ENCODE results near the gene SFI1.
"Not testable (repeated sequence)": the region's sequence is repeated elsewhere in the genome, so short reads cannot be mapped to it uniquely, and the experiment has no call there.

Gene SFI1

GRCh38 chr22:31504282-31504681 is 7.9 kb downstream of the SFI1 start:
- TF ChIP-seq CTCF (conservative IDR thresholded peaks at IDR 0.05; ENCODE audit: low read depth) = no peak
- no peak for DNase-seq (ENCODE audit: low spot score)
- ChIA-PET CTCF (no interaction called here), POLR2A (ENCODE audit: low non-redundant PET) (no interaction called here)
- H3K27ac ChIP-seq = no peak overlapping the region

DNA sequence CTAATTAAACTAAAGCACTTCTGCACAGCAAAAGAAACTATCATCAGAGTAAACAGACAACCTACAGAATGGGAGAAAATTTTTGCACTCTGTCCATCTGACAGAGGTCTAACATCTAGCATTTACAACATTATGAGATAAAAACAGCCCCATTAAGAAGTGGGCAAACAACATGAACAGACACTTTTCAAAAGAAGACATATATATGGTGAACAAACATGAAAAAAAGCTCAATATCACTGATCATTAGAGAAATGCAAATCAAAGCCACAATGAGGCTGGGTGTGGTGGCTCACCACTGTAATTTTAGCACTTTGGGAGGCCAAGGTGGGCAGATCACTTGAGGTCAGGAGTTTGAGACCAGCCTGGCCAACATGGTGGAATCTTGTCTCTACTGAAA is 11.2 kb downstream of the SFI1 start:
- POLR2A ChIA-PET (ENCODE audit: low non-redundant PET); H3K27ac ChIP-seq; DNase-seq (ENCODE audit: low spot score); CTCF ChIA-PET: not testable (repeated sequence)

- TF ChIP-seq CTCF (conservative IDR thresholded peaks at IDR 0.05; ENCODE audit: low read depth) = no peak
- POLR2A ChIA-PET (ENCODE audit: low non-redundant PET) = no interaction called here
- DNase-seq (ENCODE audit: low spot score) = no peak
- H3K27ac ChIP-seq = no peak overlapping the region
- CTCF ChIA-PET = no interaction called here
These were observed 12.2 kb downstream of the SFI1 start for GRCh38 chr22:31508536-31508935.

GRCh38 chr22:31509061-31509762 is 12.9 kb downstream of the SFI1 start:
- no peak overlapping the region for H3K27ac ChIP-seq
- ChIA-PET POLR2A (ENCODE audit: low non-redundant PET) (no interaction called here), CTCF (no interaction called here)
- no peak for DNase-seq (ENCODE audit: low spot score)
- TF ChIP-seq CTCF (conservative IDR thresholded peaks at IDR 0.05; ENCODE audit: low read depth) = no peak

GRCh38 chr22:31520051-31520450 is 23.7 kb downstream of the SFI1 start:
- no peak for DNase-seq (ENCODE audit: low spot score)
- POLR2A ChIA-PET (ENCODE audit: low non-redundant PET) = no interaction called here
- H3K27ac ChIP-seq = peak overlapping the region; percentile 9; the same call in 1 of the 2 replicates
- CTCF ChIA-PET = no interaction called here
- TF ChIP-seq CTCF (conservative IDR thresholded peaks at IDR 0.05; ENCODE audit: low read depth) = no peak

DNA sequence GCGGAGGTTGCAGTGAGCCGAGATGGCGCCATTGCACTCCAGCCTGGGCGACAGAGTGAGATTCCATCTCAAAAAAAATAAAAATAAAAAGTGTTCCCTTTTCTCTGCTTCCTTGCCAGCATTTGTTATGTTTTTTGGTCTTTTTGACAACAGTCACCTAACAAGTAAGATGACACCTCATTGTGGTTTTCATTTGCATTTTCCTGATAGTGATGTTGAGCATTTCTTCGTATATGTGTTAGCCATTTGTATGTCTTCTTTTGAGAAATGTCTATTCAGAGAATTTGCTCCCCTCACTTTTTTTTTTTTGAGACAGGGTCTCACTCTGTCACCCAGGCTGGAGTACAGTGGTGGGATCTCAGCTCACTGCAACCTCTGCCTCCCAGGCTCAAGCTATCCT is 27.8 kb downstream of the SFI1 start:
- H3K27ac ChIP-seq; POLR2A ChIA-PET (ENCODE audit: low non-redundant PET); CTCF ChIA-PET; DNase-seq (ENCODE audit: low spot score): not testable (repeated sequence)

GRCh38 chr22:31526270-31526669 is 29.9 kb downstream of the SFI1 start:
- no peak overlapping the region for H3K27ac ChIP-seq
- no peak for TF ChIP-seq CTCF (conservative IDR thresholded peaks at IDR 0.05; ENCODE audit: low read depth)
- ChIA-PET CTCF (no interaction called here), POLR2A (ENCODE audit: low non-redundant PET) (no interaction called here)
- DNase-seq (ENCODE audit: low spot score) = no peak

GRCh38 chr22:31530823-31531195 is 34.5 kb downstream of the SFI1 start:
- TF ChIP-seq CTCF (conservative IDR thresholded peaks at IDR 0.05; ENCODE audit: low read depth) = no peak
- POLR2A ChIA-PET (ENCODE audit: low non-redundant PET) = no interaction called here
- DNase-seq (ENCODE audit: low spot score) = no peak
- CTCF ChIA-PET = interaction anchor here (0.6 to 0.7 kb wide), 3 partner anchors 15 to 105 kb away, joined by 3 to 7 read pairs (median 4); no protein-coding TSS in a partner anchor
- no peak overlapping the region for H3K27ac ChIP-seq

Data from RWPE1 (cell line).